GM19023 (cell line): ENCODE results near the gene NPAS3.

Experiments
- ATAC-seq: cut with Tn5 transposase; IDR thresholded peaks from one replicate; pipeline ENCODE4 v1.9.1; 2021; ENCODE audit warnings: mild to moderate bottlenecking, moderate library complexity; ENCODE audit not compliant: unreplicated experiment

The NPAS3 gene

GRCh38 chr14:32940066-32940651, 1.5 kb downstream of the NPAS3 start:
- ATAC-seq, result no peak

GRCh38 chr14:32940711-32941667, 2.3 kb downstream of the NPAS3 start:
- no peak for ATAC-seq

- ATAC-seq, result no peak
Measured at GRCh38 chr14:32941668-32942065, 3.0 kb downstream of the NPAS3 start.

GRCh38 chr14:32947081-32947480, 8.4 kb downstream of the NPAS3 start:
- no peak for ATAC-seq

- ATAC-seq, result no peak
Measured at GRCh38 chr14:32947792-32948191, 9.1 kb downstream of the NPAS3 start.

GRCh38 chr14:32950584-32950983, 11.9 kb downstream of the NPAS3 start:
- ATAC-seq, result no peak

GRCh38 chr14:32967421-32967820, 28.7 kb downstream of the NPAS3 start:
- ATAC-seq, result no peak

- no peak for ATAC-seq
Measured at GRCh38 chr14:32968972-32969544, 30.4 kb downstream of the NPAS3 start.

GRCh38 chr14:32977913-32978312, 39.2 kb downstream of the NPAS3 start:
- ATAC-seq, result no peak

- ATAC-seq, result no peak
Measured at GRCh38 chr14:32978691-32979255, 40.1 kb downstream of the NPAS3 start.

GRCh38 chr14:32980178-32980901, 41.7 kb downstream of the NPAS3 start:
- ATAC-seq, result no peak

GRCh38 chr14:32980902-32981501, 42.3 kb downstream of the NPAS3 start:
- no peak for ATAC-seq

- no peak for ATAC-seq
Measured at GRCh38 chr14:32984241-32984930, 45.7 kb downstream of the NPAS3 start.

- ATAC-seq, result no peak
Measured at GRCh38 chr14:32985866-32986265, 47.2 kb downstream of the NPAS3 start.

GRCh38 chr14:32986791-32987540, 48.3 kb downstream of the NPAS3 start:
- ATAC-seq, result no peak

- no peak for ATAC-seq
Measured at GRCh38 chr14:32991691-32992090, 53.0 kb downstream of the NPAS3 start.

- ATAC-seq, result no peak
Measured at GRCh38 chr14:32993921-32994320, 55.2 kb downstream of the NPAS3 start.

GRCh38 chr14:32996343-32996742, 57.7 kb downstream of the NPAS3 start:
- no peak for ATAC-seq

GRCh38 chr14:32998433-32998832, 59.8 kb downstream of the NPAS3 start:
- no peak for ATAC-seq
